K562 (cell line): ENCODE results near the gene MAGI2. TPM values are rescaled to one million over a fixed set of nuclear protein-coding genes. Genes with fewer than 3 reads are reported as not detected.

Experiments used
- BRD9 ChIP-seq: fragments of 450-650 bp; IDR thresholded peaks from 2 replicates; pipeline ENCODE4 v1.6.1; 2018; ENCODE audit warnings: low read depth; ENCODE audit not compliant: partially characterized antibody
- E2F3 ChIP-seq: fragments of 250-450 bp; sonication (Bioruptor Pico); IDR thresholded peaks from 2 replicates; pipeline ENCODE4 v1.4.0; 2020; ENCODE audit warnings: mild to moderate bottlenecking
- HDAC6 ChIP-seq: IDR thresholded peaks from 2 replicates; pipeline ENCODE4 v1.6.1; 2012; ENCODE audit warnings: low read depth, mild to moderate bottlenecking, control low read depth, inconsistent platforms, low read length, moderate library complexity
- IFI16 ChIP-seq: fragments of 250-450 bp; sonication (Bioruptor Pico); IDR thresholded peaks from 2 replicates; pipeline ENCODE4 v2.1.2; 2022; ENCODE audit warnings: mild to moderate bottlenecking, inconsistent platforms
- KDM1A ChIP-seq, 2 experiments: fragments of 450-650 bp; IDR thresholded peaks; 2 replicates each; pipeline ENCODE4 v1.6.1; 2016; ENCODE audit warnings: mild to moderate bottlenecking in 2 of 2
- MAZ ChIP-seq, 2 experiments: fragments of 450-650 bp in 1 of 2; sonication (generic) in 1 of 2; formaldehyde crosslinking; IDR thresholded peaks in 1 of 2; conservative IDR thresholded peaks in 1 of 2; 2 replicates each; pipeline versions ENCODE4 v1.4.0 to v1.5.0; 2020; ENCODE audit warnings: mild to moderate bottlenecking in 1 of 2, missing genetic modification reagents in 1 of 2
- MECOM ChIP-seq: fragments of 250-450 bp; sonication (Bioruptor Pico); IDR thresholded peaks from 2 replicates; pipeline ENCODE4 v1.8.0; 2022; ENCODE audit warnings: inconsistent platforms
- MYNN ChIP-seq, 2 experiments: sonication (generic); formaldehyde crosslinking in 1 of 2; IDR thresholded peaks; 2 replicates each; pipeline versions ENCODE4 v1.5.0 to v1.6.1; 2016 to 2020; ENCODE audit warnings: antibody characterized with exemption in 1 of 2, missing genetic modification reagents in 1 of 2
- NR4A1 ChIP-seq, 2 experiments: fragments of 250-450 bp in 1 of 2; fragments of 450-650 bp in 1 of 2; sonication (Bioruptor Pico) in 1 of 2; IDR thresholded peaks; 2 replicates each; pipeline versions ENCODE4 v1.4.0 to v1.6.1; 2016 to 2020; ENCODE audit warnings: mild to moderate bottlenecking in 2 of 2, missing compliant biosample characterization in 1 of 2, missing genetic modification characterization in 1 of 2, moderate library complexity in 1 of 2
- RBM22 ChIP-seq: fragments of 200-400 bp; formaldehyde crosslinking; IDR thresholded peaks from 2 replicates; pipeline ENCODE4 v1.6.1; 2018; ENCODE audit warnings: low read length, low read depth; ENCODE audit not compliant: poor library complexity, severe bottlenecking
- RFX7 ChIP-seq: fragments of 250-450 bp; sonication (Bioruptor Pico); IDR thresholded peaks from 2 replicates; pipeline ENCODE4 v1.5.1; 2021; ENCODE audit warnings: mild to moderate bottlenecking
- TAF7 ChIP-seq: fragments of 450-650 bp; IDR thresholded peaks from 2 replicates; pipeline ENCODE4 v1.6.1; 2016; ENCODE audit warnings: missing genetic modification characterization, missing compliant biosample characterization
- ZBTB8A ChIP-seq: fragments of 450-650 bp; IDR thresholded peaks from 2 replicates; pipeline ENCODE4 v1.6.1; 2018; ENCODE audit warnings: mild to moderate bottlenecking, moderate library complexity; ENCODE audit not compliant: partially characterized antibody
- ZNF175 ChIP-seq: fragments of 200-800 bp; sonication (Bioruptor generic); IDR thresholded peaks from 2 replicates; pipeline ENCODE4 v1.6.1; 2016; ENCODE audit warnings: low read depth, mild to moderate bottlenecking, missing genetic modification characterization, missing compliant biosample characterization
- ZNF324 ChIP-seq: fragments of 250-450 bp; sonication (Bioruptor Pico); IDR thresholded peaks from 2 replicates; pipeline ENCODE4 v1.4.0; 2020; ENCODE audit warnings: mild to moderate bottlenecking
- ZNF695 ChIP-seq: fragments of 450-650 bp; formaldehyde crosslinking; IDR thresholded peaks from 2 replicates; pipeline ENCODE4 v1.4.0; 2020; ENCODE audit warnings: mild to moderate bottlenecking, moderate library complexity
- ZNF75A ChIP-seq: fragments of 450-650 bp; formaldehyde crosslinking; IDR thresholded peaks from 2 replicates; pipeline ENCODE4 v1.4.0; 2020; ENCODE audit warnings: mild to moderate bottlenecking
- polyA plus RNA-seq, 8 experiments: library from polyadenylated mRNA; depleted of rRNA in 4 of 8; stranded (reverse) in 5 of 8; unstranded in 3 of 8; fragments of >200 nt; fragmentation: Nextera tagmentation in 2 of 8; fragmentation: Illumina TruSeq in 1 of 8; extraction: Ambion mirVana in 2 of 8; extraction: Trizol in 1 of 8; gene quantifications; 2 replicates each; pipeline versions ENCODE4 v1.2.1 to v1.2.3, GENCODE V29; 2011 to 2014; ENCODE audit warnings: inconsistent platforms in 1 of 8, missing spikeins in 1 of 8
- total RNA-seq, 7 experiments: library from RNA; depleted of rRNA in 6 of 7; stranded (reverse); fragments of >200 nt in 6 of 7; fragmentation: Illumina TruSeq in 2 of 7; extraction: Trizol in 2 of 7; gene quantifications; 2 replicates each; pipeline versions ENCODE4 v1.2.1 to v1.2.3, GENCODE V29; 2011 to 2021; ENCODE audit warnings: low replicate concordance in 1 of 7
- TF ChIP-seq, protein P1 (sequence below): fragments of 250-450 bp; sonication (Bioruptor Pico); IDR thresholded peaks from 2 replicates; pipeline ENCODE4 v1.5.0; 2021; ENCODE audit warnings: mild to moderate bottlenecking, borderline replicate concordance
- TF ChIP-seq, protein P2 (sequence below): fragments of 450-650 bp; IDR thresholded peaks from 2 replicates; pipeline ENCODE4 v1.6.1; 2017; ENCODE audit warnings: mild to moderate bottlenecking, moderate library complexity
- TF ChIP-seq, protein P3 (sequence below): fragments of 250-450 bp; sonication (Bioruptor Pico); IDR thresholded peaks from 2 replicates; pipeline ENCODE4 v1.8.0; 2022; ENCODE audit warnings: moderate library complexity, mild to moderate bottlenecking, inconsistent platforms
- TF ChIP-seq, protein P4 (sequence below): fragments of 200-800 bp; sonication (Bioruptor generic); IDR thresholded peaks from 2 replicates; pipeline ENCODE4 v1.6.1; 2017; ENCODE audit warnings: missing genetic modification characterization, missing compliant biosample characterization
- TF ChIP-seq, protein P5 (sequence below): fragments of 250-450 bp; sonication (Bioruptor Pico); IDR thresholded peaks from 2 replicates; pipeline ENCODE4 v1.5.0; 2021

The MAGI2 gene
- total and polyA plus RNA-seq, 9 of the 15 experiments (the other 6 are each of a cell fraction or from before 2014, with no cell fraction given), result 0.27 to 1.4 (median 0.70) TPM

DNA sequence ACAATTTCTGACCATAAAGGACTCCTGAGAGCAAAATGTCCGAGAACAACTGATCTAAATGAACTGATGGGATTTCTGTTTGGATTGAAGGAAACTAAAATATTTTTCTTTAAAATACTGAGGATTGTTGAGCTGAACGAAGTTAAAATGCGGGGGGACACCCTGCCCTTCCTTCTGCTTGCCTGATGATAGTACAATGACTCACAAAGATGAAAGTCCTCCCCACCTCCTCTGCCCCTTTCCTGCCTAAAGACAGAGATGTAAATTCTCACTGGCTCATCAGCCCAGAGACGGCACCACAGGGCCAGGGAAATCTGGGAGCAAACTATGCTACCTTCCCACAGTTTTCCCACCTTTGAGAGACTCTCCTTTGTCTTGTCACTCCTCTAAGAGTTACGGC, 1474.2 kb downstream of the MAGI2 start (continued):
- TF ChIP-seq NR4A1 (CRISPR knock-in tag; IDR thresholded peaks at IDR 0.05), result no peak
- TF ChIP-seq NR4A1 (tag; IDR thresholded peaks at IDR 0.05), result no peak
- no peak for TF ChIP-seq MECOM (CRISPR knock-in tag)
- TF ChIP-seq RFX7, result no peak
- 0 out of 4 replicates have a peak, but pooled peaks of 1 of the 2 experiments have one; percentile 16 for TF ChIP-seq MAZ (CRISPR knock-in tag; conservative IDR thresholded peaks at IDR 0.05 in 1 of 2, IDR thresholded peaks at IDR 0.05 in 1 of 2)
- TF ChIP-seq ZNF695 (CRISPR knock-in tag), result no peak
- no peak for TF ChIP-seq BRD9
- TF ChIP-seq HDAC6, result no peak
- TF ChIP-seq, protein P1, sequence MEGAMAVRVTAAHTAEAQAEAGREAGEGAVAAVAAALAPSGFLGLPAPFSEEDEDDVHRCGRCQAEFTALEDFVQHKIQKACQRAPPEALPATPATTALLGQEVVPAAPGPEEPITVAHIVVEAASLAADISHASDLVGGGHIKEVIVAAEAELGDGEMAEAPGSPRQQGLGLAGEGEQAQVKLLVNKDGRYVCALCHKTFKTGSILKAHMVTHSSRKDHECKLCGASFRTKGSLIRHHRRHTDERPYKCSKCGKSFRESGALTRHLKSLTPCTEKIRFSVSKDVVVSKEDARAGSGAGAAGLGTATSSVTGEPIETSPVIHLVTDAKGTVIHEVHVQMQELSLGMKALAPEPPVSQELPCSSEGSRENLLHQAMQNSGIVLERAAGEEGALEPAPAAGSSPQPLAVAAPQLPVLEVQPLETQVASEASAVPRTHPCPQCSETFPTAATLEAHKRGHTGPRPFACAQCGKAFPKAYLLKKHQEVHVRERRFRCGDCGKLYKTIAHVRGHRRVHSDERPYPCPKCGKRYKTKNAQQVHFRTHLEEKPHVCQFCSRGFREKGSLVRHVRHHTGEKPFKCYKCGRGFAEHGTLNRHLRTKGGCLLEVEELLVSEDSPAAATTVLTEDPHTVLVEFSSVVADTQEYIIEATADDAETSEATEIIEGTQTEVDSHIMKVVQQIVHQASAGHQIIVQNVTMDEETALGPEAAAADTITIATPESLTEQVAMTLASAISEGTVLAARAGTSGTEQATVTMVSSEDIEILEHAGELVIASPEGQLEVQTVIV, result no peak
- TF ChIP-seq ZNF75A (CRISPR knock-in tag), result no peak
- TF ChIP-seq, protein P2, sequence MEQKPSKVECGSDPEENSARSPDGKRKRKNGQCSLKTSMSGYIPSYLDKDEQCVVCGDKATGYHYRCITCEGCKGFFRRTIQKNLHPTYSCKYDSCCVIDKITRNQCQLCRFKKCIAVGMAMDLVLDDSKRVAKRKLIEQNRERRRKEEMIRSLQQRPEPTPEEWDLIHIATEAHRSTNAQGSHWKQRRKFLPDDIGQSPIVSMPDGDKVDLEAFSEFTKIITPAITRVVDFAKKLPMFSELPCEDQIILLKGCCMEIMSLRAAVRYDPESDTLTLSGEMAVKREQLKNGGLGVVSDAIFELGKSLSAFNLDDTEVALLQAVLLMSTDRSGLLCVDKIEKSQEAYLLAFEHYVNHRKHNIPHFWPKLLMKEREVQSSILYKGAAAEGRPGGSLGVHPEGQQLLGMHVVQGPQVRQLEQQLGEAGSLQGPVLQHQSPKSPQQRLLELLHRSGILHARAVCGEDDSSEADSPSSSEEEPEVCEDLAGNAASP, result no peak
- no peak for TF ChIP-seq E2F3 (CRISPR knock-in tag)
- 0 out of 4 replicates have a peak, but pooled peaks have one; percentile 4 to 9 for TF ChIP-seq KDM1A (IDR thresholded peaks at IDR 0.05)
- no peak for TF ChIP-seq MYNN (IDR thresholded peaks at IDR 0.05)
- TF ChIP-seq MYNN (CRISPR knock-in tag; IDR thresholded peaks at IDR 0.05), result no peak
- TF ChIP-seq ZNF324, result no peak
- TF ChIP-seq, protein P3, sequence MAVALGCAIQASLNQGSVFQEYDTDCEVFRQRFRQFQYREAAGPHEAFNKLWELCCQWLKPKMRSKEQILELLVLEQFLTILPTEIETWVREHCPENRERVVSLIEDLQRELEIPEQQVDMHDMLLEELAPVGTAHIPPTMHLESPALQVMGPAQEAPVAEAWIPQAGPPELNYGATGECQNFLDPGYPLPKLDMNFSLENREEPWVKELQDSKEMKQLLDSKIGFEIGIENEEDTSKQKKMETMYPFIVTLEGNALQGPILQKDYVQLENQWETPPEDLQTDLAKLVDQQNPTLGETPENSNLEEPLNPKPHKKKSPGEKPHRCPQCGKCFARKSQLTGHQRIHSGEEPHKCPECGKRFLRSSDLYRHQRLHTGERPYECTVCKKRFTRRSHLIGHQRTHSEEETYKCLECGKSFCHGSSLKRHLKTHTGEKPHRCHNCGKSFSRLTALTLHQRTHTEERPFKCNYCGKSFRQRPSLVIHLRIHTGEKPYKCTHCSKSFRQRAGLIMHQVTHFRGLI (CRISPR knock-in tag), result no peak
- no peak for TF ChIP-seq TAF7 (tag)
- TF ChIP-seq, protein P4, sequence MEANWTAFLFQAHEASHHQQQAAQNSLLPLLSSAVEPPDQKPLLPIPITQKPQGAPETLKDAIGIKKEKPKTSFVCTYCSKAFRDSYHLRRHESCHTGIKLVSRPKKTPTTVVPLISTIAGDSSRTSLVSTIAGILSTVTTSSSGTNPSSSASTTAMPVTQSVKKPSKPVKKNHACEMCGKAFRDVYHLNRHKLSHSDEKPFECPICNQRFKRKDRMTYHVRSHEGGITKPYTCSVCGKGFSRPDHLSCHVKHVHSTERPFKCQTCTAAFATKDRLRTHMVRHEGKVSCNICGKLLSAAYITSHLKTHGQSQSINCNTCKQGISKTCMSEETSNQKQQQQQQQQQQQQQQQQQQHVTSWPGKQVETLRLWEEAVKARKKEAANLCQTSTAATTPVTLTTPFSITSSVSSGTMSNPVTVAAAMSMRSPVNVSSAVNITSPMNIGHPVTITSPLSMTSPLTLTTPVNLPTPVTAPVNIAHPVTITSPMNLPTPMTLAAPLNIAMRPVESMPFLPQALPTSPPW, result peak; percentile 59
- TF ChIP-seq RBM22, result no peak
- TF ChIP-seq ZBTB8A, result no peak
- TF ChIP-seq IFI16 (CRISPR knock-in tag), result no peak
- TF ChIP-seq, protein P5, sequence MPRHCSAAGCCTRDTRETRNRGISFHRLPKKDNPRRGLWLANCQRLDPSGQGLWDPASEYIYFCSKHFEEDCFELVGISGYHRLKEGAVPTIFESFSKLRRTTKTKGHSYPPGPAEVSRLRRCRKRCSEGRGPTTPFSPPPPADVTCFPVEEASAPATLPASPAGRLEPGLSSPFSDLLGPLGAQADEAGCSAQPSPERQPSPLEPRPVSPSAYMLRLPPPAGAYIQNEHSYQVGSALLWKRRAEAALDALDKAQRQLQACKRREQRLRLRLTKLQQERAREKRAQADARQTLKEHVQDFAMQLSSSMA (CRISPR knock-in tag), result no peak
- TF ChIP-seq ZNF175 (CRISPR knock-in tag), result no peak
